Neural progenitor cell (in vitro differentiated cells): ENCODE results near the gene FHL1. TPM values are rescaled to one million over a fixed set of nuclear protein-coding genes. Genes with fewer than 3 reads are reported as not detected.

Experiments
- DNase-seq: peaks from one replicate; pipeline ENCODE4 v3.0.0-alpha.2; 2016; ENCODE audit warnings: low spot score
- H2AFZ ChIP-seq: fragments of 200-600 bp; sonication (generic); replicated peaks from 2 replicates; pipeline ENCODE4 v1.6.1; 2016; ENCODE audit warnings: antibody characterized with exemption
- H3F3A ChIP-seq: fragments of 200-600 bp; sonication (generic); 2 replicates; pipeline ENCODE4 v1.6.1; 2016; ENCODE audit warnings: antibody characterized with exemption, low read depth
- H3K27ac ChIP-seq: fragments of 200-600 bp; sonication (generic); 2 replicates; pipeline ENCODE4 v1.5.1; 2016; ENCODE audit warnings: mild to moderate bottlenecking
- H3K27me3 ChIP-seq: fragments of 200-600 bp; sonication (generic); 2 replicates; pipeline ENCODE4 v1.6.1; 2016; ENCODE audit warnings: mild to moderate bottlenecking, moderate library complexity
- H3K36me3 ChIP-seq: fragments of 200-600 bp; sonication (generic); 2 replicates; pipeline ENCODE4 v1.5.1; 2016
- H3K4me1 ChIP-seq: fragments of 200-600 bp; sonication (generic); 2 replicates; pipeline ENCODE4 v1.6.1; 2016; ENCODE audit warnings: mixed run types
- H3K4me2 ChIP-seq: fragments of 200-600 bp; sonication (generic); 2 replicates; pipeline ENCODE4 v1.6.1; 2016
- H3K4me3 ChIP-seq: fragments of 200-600 bp; sonication (generic); 2 replicates; pipeline ENCODE4 v1.5.1; 2016
- H3K79me2 ChIP-seq: fragments of 200-600 bp; sonication (generic); 2 replicates; pipeline ENCODE4 v1.6.1; 2016; ENCODE audit warnings: low read depth
- H3K9ac ChIP-seq: fragments of 200-600 bp; sonication (generic); 2 replicates; pipeline ENCODE4 v1.6.1; 2016
- H3K9me3 ChIP-seq: fragments of 200-600 bp; sonication (generic); 2 replicates; pipeline ENCODE4 v1.5.1; 2016; ENCODE audit warnings: low read depth
- H4K20me1 ChIP-seq: fragments of 200-600 bp; sonication (generic); 2 replicates; pipeline ENCODE4 v1.6.1; 2016; ENCODE audit warnings: low read depth
- H3K27ac Mint-ChIP-seq: 3 replicates; pipeline ENCODE4 v1.8.0; 2021; ENCODE audit warnings: mixed read lengths
- H3K27me3 Mint-ChIP-seq: 2 replicates; pipeline ENCODE4 v1.8.0; 2022; ENCODE audit warnings: low read depth, mild to moderate bottlenecking, inconsistent platforms, moderate library complexity, mixed read lengths; ENCODE audit not compliant: insufficient read depth
- H3K36me3 Mint-ChIP-seq: 3 replicates; pipeline ENCODE4 v1.8.0; 2021; ENCODE audit warnings: mixed read lengths
- H3K4me1 Mint-ChIP-seq: 3 replicates; pipeline ENCODE4 v1.8.0; 2021; ENCODE audit warnings: mixed read lengths
- H3K4me3 Mint-ChIP-seq: 3 replicates; pipeline ENCODE4 v1.8.0; 2021; ENCODE audit warnings: mild to moderate bottlenecking, moderate library complexity, mixed read lengths
- H3K9me3 Mint-ChIP-seq: 3 replicates; pipeline ENCODE4 v1.8.0; 2020; ENCODE audit warnings: mixed read lengths
- CTCF ChIP-seq: fragments of 200-600 bp; sonication (generic); IDR thresholded peaks from 2 replicates; pipeline ENCODE4 v1.5.1; 2017; ENCODE audit warnings: antibody characterized with exemption, mild to moderate bottlenecking
- EZH2 ChIP-seq: fragments of 200-600 bp; sonication (generic); IDR thresholded peaks from 2 replicates; pipeline ENCODE4 v1.6.1; 2017; ENCODE audit warnings: antibody characterized with exemption, mild to moderate bottlenecking, moderate library complexity
- EZH2phosphoT487 ChIP-seq: fragments of 200-600 bp; sonication (generic); IDR thresholded peaks from 2 replicates; pipeline ENCODE4 v1.6.1; 2017; ENCODE audit warnings: antibody characterized with exemption
- total RNA-seq: library from RNA; depleted of rRNA; stranded (reverse); fragments of >200 nt; gene quantifications from 2 replicates; pipeline ENCODE4 v1.2.3, GENCODE V29; 2015; ENCODE audit warnings: low replicate concordance

The FHL1 gene
- total RNA-seq, 1 donor from 2014 or later, result 67.6 TPM

GRCh38 chrX:136255541-136255940, 108.2 kb downstream of the FHL1 start:
- no peaks in the 10 kb centered on the region for H3K36me3 ChIP-seq
- peaks cover 6% of the 10 kb centered on the region for H3K27me3 Mint-ChIP-seq
- H3K36me3 Mint-ChIP-seq, result no peaks in the 10 kb centered on the region
- H3K4me1 Mint-ChIP-seq, result peaks cover 3% of the 10 kb centered on the region
- H3K9me3 Mint-ChIP-seq, result peaks cover 5% of the 10 kb centered on the region
- H4K20me1 ChIP-seq, result no peaks in the 10 kb centered on the region
- H3K9me3 ChIP-seq, result no peaks in the 10 kb centered on the region
- no peaks in the 10 kb centered on the region for H3K4me1 ChIP-seq
- H3K79me2 ChIP-seq, result no peaks in the 10 kb centered on the region
- H2AFZ ChIP-seq, result no peak overlapping the region
- no peak overlapping the region for H3K4me3 ChIP-seq
- H3K4me3 Mint-ChIP-seq, result no peak overlapping the region
- no peak overlapping the region for H3K27ac ChIP-seq
- no peak overlapping the region for H3K9ac ChIP-seq
- no peak overlapping the region for H3K4me2 ChIP-seq
- no peak for TF ChIP-seq EZH2phosphoT487
- TF ChIP-seq CTCF, result no peak
- TF ChIP-seq EZH2, result no peak
- no peaks in the 10 kb centered on the region for H3K27me3 ChIP-seq
- H3K27ac Mint-ChIP-seq, result no peak overlapping the region
- no peak for DNase-seq
- peaks cover 5% of the 10 kb centered on the region for H3F3A ChIP-seq

GRCh38 chrX:136256026-136256425, 108.7 kb downstream of the FHL1 start:
- Mint-ChIP-seq H3K4me1 (peaks cover 3% of the 10 kb centered on the region), H3K4me3 (no peak overlapping the region), H3K27ac (no peak overlapping the region), H3K36me3 (no peaks in the 10 kb centered on the region), H3K27me3 (peaks cover 9% of the 10 kb centered on the region), H3K9me3 (peaks cover 5% of the 10 kb centered on the region)
- Histone ChIP-seq H4K20me1 (no peaks in the 10 kb centered on the region), H3K9ac (no peak overlapping the region), H3F3A (peaks cover 5% of the 10 kb centered on the region), H3K27ac (no peak overlapping the region), H3K79me2 (no peaks in the 10 kb centered on the region), H2AFZ (no peak overlapping the region), H3K4me2 (no peak overlapping the region), H3K9me3 (no peaks in the 10 kb centered on the region), H3K4me3 (no peak overlapping the region), H3K27me3 (no peaks in the 10 kb centered on the region), H3K4me1 (no peaks in the 10 kb centered on the region), H3K36me3 (no peaks in the 10 kb centered on the region)
- TF ChIP-seq EZH2, result no peak
- TF ChIP-seq EZH2phosphoT487, result no peak
- TF ChIP-seq CTCF, result no peak
- no peak for DNase-seq

GRCh38 chrX:136258951-136259350, 111.6 kb downstream of the FHL1 start:
- Histone ChIP-seq H3K4me1 (no peaks in the 10 kb centered on the region), H3K36me3 (no peaks in the 10 kb centered on the region), H3K4me3 (no peak overlapping the region), H3K27me3 (no peaks in the 10 kb centered on the region), H3K9me3 (no peaks in the 10 kb centered on the region), H2AFZ (no peak overlapping the region), H3K79me2 (no peaks in the 10 kb centered on the region), H3F3A (no peaks in the 10 kb centered on the region), H3K27ac (no peak overlapping the region), H4K20me1 (no peaks in the 10 kb centered on the region), H3K4me2 (no peak overlapping the region), H3K9ac (no peak overlapping the region)
- TF ChIP-seq EZH2, result no peak
- TF ChIP-seq CTCF, result no peak
- no peak for TF ChIP-seq EZH2phosphoT487
- H3K27me3 Mint-ChIP-seq, result peaks cover 9% of the 10 kb centered on the region
- no peaks in the 10 kb centered on the region for H3K4me1 Mint-ChIP-seq
- H3K36me3 Mint-ChIP-seq, result no peaks in the 10 kb centered on the region
- H3K4me3 Mint-ChIP-seq, result no peak overlapping the region
- no peaks in the 10 kb centered on the region for H3K9me3 Mint-ChIP-seq
- DNase-seq, result no peak
- H3K27ac Mint-ChIP-seq, result no peak overlapping the region

- H3K27ac Mint-ChIP-seq, result no peak overlapping the region
- no peak for DNase-seq
- no peak overlapping the region for H3K27ac ChIP-seq
- H3K4me1 ChIP-seq, result no peaks in the 10 kb centered on the region
- H3K4me1 Mint-ChIP-seq, result no peaks in the 10 kb centered on the region
- H3K4me2 ChIP-seq, result no peak overlapping the region
- no peaks in the 10 kb centered on the region for H3K27me3 ChIP-seq
- no peaks in the 10 kb centered on the region for H3K79me2 ChIP-seq
- no peaks in the 10 kb centered on the region for H4K20me1 ChIP-seq
- no peaks in the 10 kb centered on the region for H3K36me3 ChIP-seq
- peaks cover 6% of the 10 kb centered on the region for H3K27me3 Mint-ChIP-seq
- no peak overlapping the region for H3K9ac ChIP-seq
- H2AFZ ChIP-seq, result no peak overlapping the region
- no peak overlapping the region for H3K4me3 ChIP-seq
- no peaks in the 10 kb centered on the region for H3K9me3 Mint-ChIP-seq
- no peaks in the 10 kb centered on the region for H3K9me3 ChIP-seq
- TF ChIP-seq EZH2phosphoT487, result no peak
- TF ChIP-seq CTCF, result no peak
- TF ChIP-seq EZH2, result no peak
- no peak overlapping the region for H3K4me3 Mint-ChIP-seq
- no peaks in the 10 kb centered on the region for H3F3A ChIP-seq
- no peaks in the 10 kb centered on the region for H3K36me3 Mint-ChIP-seq
These were observed 112.2 kb downstream of the FHL1 start for GRCh38 chrX:136259543-136259942.
